ENCODE results near the gene EDIL3.

Gene EDIL3

GRCh38 chr5:84218546-84218945 is 166.1 kb downstream of the EDIL3 start:
- no peak for TF ChIP-seq CTCF (IDR thresholded peaks at IDR 0.05; ENCODE audit: control extremely low read depth, extremely low read depth, low read depth, missing control alignments)
- CTCF ChIA-PET = interaction anchor here (1.7 kb wide), 1 partner anchor 13 kb away, joined by 3 read pairs; no protein-coding TSS in a partner anchor
- DNase-seq (ENCODE audit: extremely low spot score) = no peak
- POLR2A ChIA-PET = no interaction called here

GRCh38 chr5:84215521-84215920 is 169.2 kb downstream of the EDIL3 start:
- CTCF ChIA-PET = no interaction called here
- no peak for DNase-seq (ENCODE audit: extremely low spot score)
- TF ChIP-seq CTCF (IDR thresholded peaks at IDR 0.05; ENCODE audit: control extremely low read depth, extremely low read depth, low read depth, missing control alignments) = no peak
- POLR2A ChIA-PET = no interaction called here

- ChIA-PET CTCF (no interaction called here), POLR2A (no interaction called here)
- DNase-seq (ENCODE audit: extremely low spot score) = no peak
- TF ChIP-seq CTCF (IDR thresholded peaks at IDR 0.05; ENCODE audit: control extremely low read depth, extremely low read depth, low read depth, missing control alignments) = no peak
These were observed 170.8 kb downstream of the EDIL3 start for GRCh38 chr5:84213861-84214260.

- POLR2A ChIA-PET = no interaction called here
- no peak for TF ChIP-seq CTCF (IDR thresholded peaks at IDR 0.05; ENCODE audit: control extremely low read depth, extremely low read depth, low read depth, missing control alignments)
- CTCF ChIA-PET = no interaction called here
- DNase-seq (ENCODE audit: extremely low spot score) = no peak
These were observed 171.5 kb downstream of the EDIL3 start for GRCh38 chr5:84213212-84213611.

- ChIA-PET CTCF (interaction anchor here (0.6 kb wide), 1 partner anchor 32 kb away, joined by 3 read pairs; no protein-coding TSS in a partner anchor), POLR2A (no interaction called here)
- TF ChIP-seq CTCF (IDR thresholded peaks at IDR 0.05; ENCODE audit: control extremely low read depth, extremely low read depth, low read depth, missing control alignments) = no peak
- no peak for DNase-seq (ENCODE audit: extremely low spot score)
These were observed 179.9 kb downstream of the EDIL3 start for GRCh38 chr5:84204772-84205171.

- DNase-seq (ENCODE audit: extremely low spot score) = no peak
- TF ChIP-seq CTCF (IDR thresholded peaks at IDR 0.05; ENCODE audit: control extremely low read depth, extremely low read depth, low read depth, missing control alignments) = no peak
- ChIA-PET CTCF (no interaction called here), POLR2A (no interaction called here)
These were observed 182.5 kb downstream of the EDIL3 start for GRCh38 chr5:84202136-84202535.

- CTCF ChIA-PET = no interaction called here
- POLR2A ChIA-PET = no interaction called here
- no peak for TF ChIP-seq CTCF (IDR thresholded peaks at IDR 0.05; ENCODE audit: control extremely low read depth, extremely low read depth, low read depth, missing control alignments)
- DNase-seq (ENCODE audit: extremely low spot score) = no peak
These were observed 187.1 kb downstream of the EDIL3 start for GRCh38 chr5:84197538-84197937.
